Fibroblast of pulmonary artery (primary cell): ENCODE results near the gene HDAC10.

Source experiments
- DNase-seq: peaks from one replicate; pipeline ENCODE4 v3.0.0-alpha.2; 2010; ENCODE audit warnings: low read depth
- H3K4me3 ChIP-seq: replicated peaks from 2 replicates; pipeline ENCODE4 v1.5.1; 2011; ENCODE audit warnings: low read depth, mild to moderate bottlenecking, control low read depth, low read length, moderate library complexity
- TF ChIP-seq, protein P1 (sequence below): IDR thresholded peaks from 2 replicates; pipeline ENCODE4 v1.5.1; 2011; ENCODE audit warnings: mild to moderate bottlenecking, control low read depth, low read length, inconsistent platforms; ENCODE audit errors: missing control alignments

The HDAC10 gene

DNA sequence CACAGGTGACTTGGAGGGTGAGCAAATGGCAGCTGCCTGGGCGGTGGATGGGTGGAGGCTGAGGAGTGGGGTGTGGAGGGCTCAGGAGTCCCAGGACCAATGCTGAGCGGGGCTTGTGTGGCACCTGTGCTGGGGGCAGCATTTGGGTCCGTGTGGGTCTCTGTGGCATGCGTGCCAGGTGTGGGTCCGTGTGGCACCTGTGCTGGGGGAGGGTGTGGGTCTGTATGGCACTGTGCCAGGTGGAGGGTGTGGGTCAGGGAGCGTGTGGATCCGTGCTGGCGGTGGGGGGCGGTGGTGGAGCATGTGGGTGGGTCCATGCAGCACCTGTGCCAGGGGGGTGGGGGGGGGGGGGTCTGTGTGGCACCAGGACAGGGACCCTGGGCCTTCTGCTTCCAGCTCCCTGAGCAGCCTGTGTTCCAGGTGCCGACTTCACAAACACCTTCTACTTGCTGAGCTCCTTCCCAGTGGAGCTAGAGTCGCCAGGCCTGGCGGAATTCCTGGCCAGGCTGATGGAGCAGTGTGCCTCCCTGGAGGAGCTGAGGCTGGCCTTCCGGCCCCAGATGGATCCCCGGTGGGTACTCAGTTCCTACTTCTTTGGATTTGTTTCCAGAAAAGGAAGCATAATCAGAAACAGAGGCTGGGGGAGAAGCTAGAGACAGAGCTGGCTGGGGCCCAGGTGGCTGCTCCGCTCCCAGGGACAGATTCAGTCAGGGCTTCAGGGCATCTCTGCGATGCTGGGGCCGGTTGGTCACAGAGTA, 35.6 kb downstream of the HDAC10 start:
- no peak overlapping the region for H3K4me3 ChIP-seq
- TF ChIP-seq, protein P1, sequence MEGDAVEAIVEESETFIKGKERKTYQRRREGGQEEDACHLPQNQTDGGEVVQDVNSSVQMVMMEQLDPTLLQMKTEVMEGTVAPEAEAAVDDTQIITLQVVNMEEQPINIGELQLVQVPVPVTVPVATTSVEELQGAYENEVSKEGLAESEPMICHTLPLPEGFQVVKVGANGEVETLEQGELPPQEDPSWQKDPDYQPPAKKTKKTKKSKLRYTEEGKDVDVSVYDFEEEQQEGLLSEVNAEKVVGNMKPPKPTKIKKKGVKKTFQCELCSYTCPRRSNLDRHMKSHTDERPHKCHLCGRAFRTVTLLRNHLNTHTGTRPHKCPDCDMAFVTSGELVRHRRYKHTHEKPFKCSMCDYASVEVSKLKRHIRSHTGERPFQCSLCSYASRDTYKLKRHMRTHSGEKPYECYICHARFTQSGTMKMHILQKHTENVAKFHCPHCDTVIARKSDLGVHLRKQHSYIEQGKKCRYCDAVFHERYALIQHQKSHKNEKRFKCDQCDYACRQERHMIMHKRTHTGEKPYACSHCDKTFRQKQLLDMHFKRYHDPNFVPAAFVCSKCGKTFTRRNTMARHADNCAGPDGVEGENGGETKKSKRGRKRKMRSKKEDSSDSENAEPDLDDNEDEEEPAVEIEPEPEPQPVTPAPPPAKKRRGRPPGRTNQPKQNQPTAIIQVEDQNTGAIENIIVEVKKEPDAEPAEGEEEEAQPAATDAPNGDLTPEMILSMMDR: no peak
- no peak for DNase-seq

DNA sequence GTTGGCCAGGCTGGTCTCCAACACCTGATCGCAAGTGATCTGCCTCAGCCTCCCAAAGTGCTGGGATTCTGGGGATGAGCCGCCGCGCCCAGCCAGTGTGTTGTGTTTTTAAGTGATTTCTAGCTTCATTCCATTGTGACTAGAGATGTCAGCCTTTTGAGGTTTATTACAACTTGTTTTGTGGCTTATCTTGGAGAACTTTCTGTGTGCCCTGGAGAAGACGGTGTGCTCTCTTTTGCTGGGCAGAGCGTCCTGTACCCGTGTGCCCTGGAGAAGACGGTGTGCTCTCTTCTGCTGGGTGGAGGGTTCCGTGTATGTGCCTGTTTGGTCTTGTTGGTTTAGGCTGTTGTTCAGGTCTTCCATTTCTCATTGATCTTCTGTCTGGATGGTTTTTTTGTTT, 37.8 kb downstream of the HDAC10 start:
- H3K4me3 ChIP-seq: no peak overlapping the region
- TF ChIP-seq, protein P1: no peak
- no peak for DNase-seq

GRCh38 chr22:50211147-50211546, 39.9 kb downstream of the HDAC10 start:
- TF ChIP-seq, protein P1: no peak
- no peak overlapping the region for H3K4me3 ChIP-seq

GRCh38 chr22:50210378-50211139, 40.5 kb downstream of the HDAC10 start:
- no peak for DNase-seq
- H3K4me3 ChIP-seq: no peak overlapping the region
- TF ChIP-seq, protein P1: no peak

More at GRCh38 chr22:50211147-50211546, 39.9 kb downstream of the HDAC10 start:
- no peak for DNase-seq

DNA sequence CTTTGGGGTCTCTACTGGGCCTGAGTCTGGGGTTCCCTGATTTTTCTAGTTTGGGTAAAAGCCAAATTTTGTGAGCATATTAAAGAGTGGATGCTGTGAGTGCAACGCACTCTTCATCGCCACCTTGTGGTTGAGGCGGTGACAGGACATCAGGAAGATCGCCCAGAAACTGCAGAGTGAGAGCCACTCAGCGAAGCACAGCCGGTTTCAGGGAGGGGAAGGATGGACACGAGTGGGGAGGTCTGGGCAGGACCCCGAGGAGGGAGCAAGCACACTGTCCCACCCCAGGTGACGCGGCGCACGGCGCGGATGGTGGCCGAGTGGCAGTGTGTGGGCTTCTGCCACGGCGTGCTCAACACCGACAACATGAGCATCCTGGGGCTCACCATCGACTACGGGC, 41.2 kb downstream of the HDAC10 start:
- DNase-seq: peak; percentile 76
- H3K4me3 ChIP-seq: no peak overlapping the region
- TF ChIP-seq, protein P1: peak; percentile 91

DNA sequence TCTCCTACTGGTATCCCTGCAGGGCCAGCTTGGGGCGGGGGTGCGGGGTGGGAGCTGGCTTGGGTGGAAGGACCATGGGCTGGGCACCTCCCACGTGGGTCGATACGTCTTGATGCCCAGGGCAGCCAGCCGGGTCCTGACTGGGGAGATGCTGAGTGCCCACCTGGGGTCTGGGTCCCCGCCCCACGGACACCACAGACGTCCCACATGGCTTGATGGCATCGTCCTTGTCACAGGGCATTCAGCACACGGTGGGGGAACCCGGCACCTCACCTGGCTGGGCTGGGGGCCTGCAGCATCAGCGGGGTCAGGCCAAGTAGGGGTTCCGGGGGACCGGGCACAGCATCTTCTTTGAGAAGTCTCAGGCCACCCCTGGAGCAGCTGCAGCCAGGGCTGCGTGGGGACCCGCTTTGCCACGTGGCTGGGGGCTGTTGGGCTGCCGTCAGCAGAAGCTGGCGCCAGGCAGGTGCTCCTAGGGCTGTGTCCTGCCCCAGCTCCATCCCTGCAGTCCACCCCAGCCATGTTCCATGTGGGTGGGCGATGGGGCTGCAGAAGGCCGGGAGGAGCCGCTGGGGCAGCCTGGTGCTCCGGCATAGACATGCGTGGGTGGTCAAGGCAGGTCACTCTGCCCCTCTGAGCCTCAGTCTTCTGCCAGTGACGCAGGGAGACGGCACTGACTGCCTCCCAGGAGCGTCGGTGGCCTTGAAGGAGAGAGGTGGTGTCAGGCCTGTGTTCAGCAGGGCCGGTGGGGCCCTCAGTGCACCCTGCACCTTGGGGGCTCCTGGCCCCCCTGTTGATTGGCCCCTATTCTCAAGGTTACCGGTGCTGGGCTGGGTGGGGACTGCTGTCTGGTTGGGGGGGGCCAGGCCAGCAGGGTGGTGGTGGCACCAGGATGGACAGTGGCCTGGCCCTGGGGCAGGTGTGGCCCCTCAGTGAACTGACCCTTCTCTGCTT, 41.8 kb downstream of the HDAC10 start:
- H3K4me3 ChIP-seq: no peak overlapping the region
- no peak for DNase-seq
- TF ChIP-seq, protein P1: no peak
